Activated CD8-positive, alpha-beta memory T cell treated with anti-CD3 and anti-CD28 coated beads, Interleukin-2, amount 50 U/mL, for 48 hours (primary cell): ENCODE data around the gene KLF2.

Source experiments
- DNase-seq: peaks from one replicate; pipeline ENCODE4 v3.0.0-alpha.2; 2020

Gene KLF2

GRCh38 chr19:16309643-16310042, 15.0 kb upstream of the KLF2 start:
- no peak for DNase-seq

DNA sequence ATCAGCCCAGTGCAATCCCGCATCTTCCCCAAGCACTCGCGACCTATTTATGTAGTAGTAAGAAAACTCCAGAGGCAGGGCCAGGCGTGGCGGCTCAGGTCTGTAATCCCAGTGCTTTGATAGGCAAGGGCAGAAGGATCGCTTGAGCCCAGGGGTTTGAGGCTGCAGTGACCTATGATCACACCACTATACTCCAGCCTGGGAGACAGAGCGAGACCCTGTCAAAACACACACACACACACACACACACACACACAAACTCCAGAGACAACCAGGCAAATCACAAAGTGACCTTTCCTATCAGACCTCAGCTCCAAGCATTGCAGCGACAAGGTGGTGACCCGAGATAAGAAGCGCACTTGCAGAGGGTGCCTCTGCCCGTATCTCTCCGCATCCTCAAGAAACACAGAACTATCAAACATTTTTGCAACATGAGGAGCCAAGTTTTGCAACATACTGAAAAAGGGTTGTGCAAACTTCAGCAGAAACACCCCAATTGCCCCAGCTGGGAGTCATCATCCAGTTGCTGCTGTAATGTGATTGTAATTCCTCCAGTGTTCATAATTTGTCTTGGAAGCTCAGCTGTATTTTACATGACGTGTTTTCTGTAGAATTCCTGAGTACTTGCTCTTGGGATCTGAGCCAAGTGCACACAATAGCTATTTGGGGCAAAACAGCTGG, 8.7 kb upstream of the KLF2 start:
- DNase-seq, result no peak

DNA sequence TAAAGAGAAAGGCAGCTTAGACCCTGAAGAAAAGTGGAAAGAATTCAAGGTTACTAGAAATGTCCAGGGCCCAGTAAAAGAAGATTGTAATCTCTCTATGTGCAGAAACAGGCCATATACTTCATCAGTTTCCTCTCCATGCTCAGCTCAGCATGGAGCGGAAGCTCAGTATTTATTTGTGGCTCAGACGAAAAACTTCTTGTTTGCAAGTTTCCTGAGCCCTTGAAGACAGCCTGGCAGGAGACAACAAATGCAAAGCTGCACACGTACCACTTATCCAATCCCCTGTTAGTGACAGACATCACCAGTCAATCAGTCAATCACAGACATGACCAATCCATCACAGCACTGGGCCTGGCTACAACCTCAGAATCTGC, 8.1 kb upstream of the KLF2 start:
- no peak for DNase-seq

DNA sequence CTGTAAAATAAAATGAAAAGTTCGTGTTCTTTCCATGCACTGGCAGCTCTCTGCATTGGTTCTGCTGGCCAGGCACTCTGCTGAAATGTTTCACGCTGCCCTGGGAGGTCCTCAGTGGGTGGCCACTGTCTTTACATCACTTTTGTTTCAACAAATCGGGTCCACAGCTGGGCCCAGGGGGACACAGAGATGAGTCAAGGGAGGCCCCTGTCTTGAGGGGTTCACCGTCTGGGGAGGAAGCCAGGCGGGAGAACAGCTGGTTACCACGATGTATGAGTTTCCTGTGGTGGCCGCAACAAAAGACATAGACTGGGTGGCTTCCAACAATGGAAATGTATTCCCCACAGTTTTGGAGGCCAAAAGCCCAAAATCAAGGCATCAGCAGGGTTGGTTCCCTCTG, 5.1 kb upstream of the KLF2 start:
- DNase-seq, result no peak

GRCh38 chr19:16320987-16321386, 3.6 kb upstream of the KLF2 start:
- no peak for DNase-seq

DNA sequence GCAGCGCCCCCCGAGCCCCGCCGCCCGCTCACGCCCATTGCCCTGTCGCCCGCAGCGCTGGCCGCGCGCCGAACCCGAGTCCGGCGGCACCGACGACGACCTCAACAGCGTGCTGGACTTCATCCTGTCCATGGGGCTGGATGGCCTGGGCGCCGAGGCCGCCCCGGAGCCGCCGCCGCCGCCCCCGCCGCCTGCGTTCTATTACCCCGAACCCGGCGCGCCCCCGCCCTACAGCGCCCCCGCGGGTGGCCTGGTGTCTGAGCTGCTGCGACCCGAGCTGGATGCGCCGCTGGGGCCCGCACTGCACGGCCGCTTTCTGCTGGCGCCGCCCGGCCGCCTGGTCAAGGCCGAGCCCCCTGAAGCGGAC, 518 bp downstream of the KLF2 start:
- peak; percentile 70 for DNase-seq

DNA sequence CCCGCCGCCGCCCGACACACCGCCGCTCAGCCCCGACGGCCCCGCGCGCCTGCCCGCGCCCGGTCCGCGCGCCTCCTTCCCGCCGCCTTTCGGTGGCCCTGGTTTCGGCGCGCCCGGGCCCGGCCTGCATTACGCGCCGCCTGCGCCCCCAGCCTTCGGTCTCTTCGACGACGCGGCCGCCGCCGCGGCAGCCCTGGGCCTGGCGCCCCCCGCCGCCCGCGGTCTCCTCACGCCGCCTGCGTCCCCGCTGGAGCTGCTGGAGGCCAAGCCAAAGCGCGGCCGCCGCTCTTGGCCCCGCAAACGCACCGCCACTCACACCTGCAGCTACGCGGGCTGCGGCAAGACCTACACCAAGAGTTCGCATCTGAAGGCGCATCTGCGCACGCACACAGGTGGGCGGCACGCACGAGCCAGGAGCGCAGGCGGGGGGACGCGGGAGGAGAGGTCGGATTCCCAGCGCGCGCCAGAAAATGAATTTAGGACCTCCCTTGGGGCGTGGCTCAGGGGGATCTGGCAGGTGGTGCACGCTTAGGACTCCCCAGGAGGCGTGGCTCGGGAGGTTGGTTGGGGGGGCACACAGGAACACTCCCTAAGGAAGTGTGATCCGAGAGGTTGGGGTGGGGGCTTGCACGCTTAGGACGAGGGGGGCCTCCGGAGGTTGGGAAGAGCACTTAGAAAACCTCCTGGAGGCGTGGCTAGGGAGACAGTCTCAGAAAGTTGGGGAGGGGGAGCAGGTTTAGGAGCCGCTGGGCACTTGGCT, 1.2 kb downstream of the KLF2 start:
- DNase-seq, result peak; percentile 64

GRCh38 chr19:16326401-16327168, 2.0 kb downstream of the KLF2 start:
- peak; percentile 62 for DNase-seq

DNA sequence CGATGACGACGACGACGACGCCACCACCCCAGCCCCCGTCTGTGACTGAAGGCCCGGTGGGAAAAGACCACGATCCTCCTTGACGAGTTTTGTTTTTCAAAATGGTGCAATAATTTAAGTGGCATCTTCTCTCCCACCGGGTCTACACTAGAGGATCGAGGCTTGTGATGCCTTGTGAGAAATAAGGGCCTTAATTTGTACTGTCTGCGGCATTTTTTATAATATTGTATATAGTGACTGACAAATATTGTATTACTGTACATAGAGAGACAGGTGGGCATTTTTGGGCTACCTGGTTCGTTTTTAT, 2.5 kb downstream of the KLF2 start:
- no peak for DNase-seq

GRCh38 chr19:16327501-16327900, 2.9 kb downstream of the KLF2 start:
- DNase-seq, result no peak

GRCh38 chr19:16327911-16328823, 3.5 kb downstream of the KLF2 start:
- DNase-seq, result peak; percentile 59

DNA sequence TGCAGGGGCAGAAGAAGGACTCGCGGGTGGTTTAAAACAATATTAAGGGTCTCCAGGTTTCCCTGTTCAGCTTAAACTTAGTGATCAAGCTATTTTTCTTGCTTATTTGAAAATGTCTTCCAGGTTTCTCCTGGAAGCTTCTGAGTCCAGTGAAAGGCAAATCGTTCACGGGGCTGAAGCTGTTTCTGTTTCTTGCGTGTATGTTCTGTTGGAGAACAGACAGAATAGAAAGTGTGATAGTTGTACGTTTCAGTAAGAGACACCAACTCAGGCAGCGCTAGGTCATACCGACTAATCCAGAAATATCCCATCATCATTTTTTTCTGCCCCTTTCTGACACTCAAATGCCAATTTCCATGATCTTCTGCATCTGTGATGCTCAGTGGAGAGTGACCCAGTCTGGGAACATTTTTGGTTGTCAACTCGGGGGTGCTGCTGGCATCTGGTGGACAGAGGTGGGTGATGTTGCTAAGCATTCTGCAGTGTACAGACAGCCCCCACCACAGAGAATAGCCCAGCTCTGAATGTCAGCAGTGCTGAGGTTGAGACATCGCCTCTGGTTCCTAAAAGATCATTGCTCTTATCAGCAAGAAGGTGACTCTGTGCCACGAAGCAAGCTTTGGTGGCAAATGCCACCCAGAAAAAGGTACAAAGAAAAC, 4.3 kb downstream of the KLF2 start:
- peak; percentile 63 for DNase-seq

- DNase-seq, result peak; percentile 91
These were observed 5.8 kb downstream of the KLF2 start for GRCh38 chr19:16330368-16330801.

GRCh38 chr19:16330806-16331690, 6.4 kb downstream of the KLF2 start:
- DNase-seq, result no peak

- DNase-seq, result no peak
These were observed 8.5 kb downstream of the KLF2 start for GRCh38 chr19:16333001-16333586.

GRCh38 chr19:16334411-16334810, 9.8 kb downstream of the KLF2 start:
- DNase-seq, result no peak

- no peak for DNase-seq
These were observed 10.6 kb downstream of the KLF2 start for GRCh38 chr19:16335226-16335625.

- DNase-seq, result no peak
These were observed 11.9 kb downstream of the KLF2 start for GRCh38 chr19:16336571-16336970.

- no peak for DNase-seq
These were observed 13.3 kb downstream of the KLF2 start for GRCh38 chr19:16337809-16338469.
